Activated CD4-positive, alpha-beta T cell treated with anti-CD3 and anti-CD28 coated beads, Interleukin-2, amount 50 U/mL, for 16 hours (primary cell): ENCODE measurements around the gene PANX2.

Source experiments
- DNase-seq: peaks from one replicate; pipeline ENCODE4 v3.0.0-alpha.2; 2020

The PANX2 gene

GRCh38 chr22:50171319-50171964 lies 911 bp downstream of the PANX2 start:
- DNase-seq = no peak

DNA sequence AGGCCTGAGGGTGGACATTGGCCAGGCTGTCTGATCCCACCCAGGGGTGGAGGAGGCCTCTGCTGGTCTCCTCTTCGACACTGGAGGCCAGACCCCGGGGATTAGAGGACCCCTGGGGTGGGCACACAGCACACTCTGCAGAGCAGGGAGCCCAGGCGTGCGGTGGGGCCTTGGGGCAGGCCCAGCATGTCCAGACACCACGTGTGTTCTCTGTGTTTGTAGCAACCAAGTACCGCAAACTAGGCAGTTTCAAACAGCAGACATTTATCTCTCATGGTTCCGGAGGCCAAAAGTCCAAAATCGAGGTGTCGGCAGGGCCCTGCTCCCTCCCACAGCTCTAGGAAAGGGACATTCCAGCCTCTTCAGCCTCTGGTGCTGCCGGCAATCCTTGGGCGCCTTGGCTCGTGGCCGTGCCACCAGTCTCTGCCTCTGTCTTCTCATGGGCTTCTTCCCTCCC lies 1.5 kb downstream of the PANX2 start:
- no peak for DNase-seq

DNA sequence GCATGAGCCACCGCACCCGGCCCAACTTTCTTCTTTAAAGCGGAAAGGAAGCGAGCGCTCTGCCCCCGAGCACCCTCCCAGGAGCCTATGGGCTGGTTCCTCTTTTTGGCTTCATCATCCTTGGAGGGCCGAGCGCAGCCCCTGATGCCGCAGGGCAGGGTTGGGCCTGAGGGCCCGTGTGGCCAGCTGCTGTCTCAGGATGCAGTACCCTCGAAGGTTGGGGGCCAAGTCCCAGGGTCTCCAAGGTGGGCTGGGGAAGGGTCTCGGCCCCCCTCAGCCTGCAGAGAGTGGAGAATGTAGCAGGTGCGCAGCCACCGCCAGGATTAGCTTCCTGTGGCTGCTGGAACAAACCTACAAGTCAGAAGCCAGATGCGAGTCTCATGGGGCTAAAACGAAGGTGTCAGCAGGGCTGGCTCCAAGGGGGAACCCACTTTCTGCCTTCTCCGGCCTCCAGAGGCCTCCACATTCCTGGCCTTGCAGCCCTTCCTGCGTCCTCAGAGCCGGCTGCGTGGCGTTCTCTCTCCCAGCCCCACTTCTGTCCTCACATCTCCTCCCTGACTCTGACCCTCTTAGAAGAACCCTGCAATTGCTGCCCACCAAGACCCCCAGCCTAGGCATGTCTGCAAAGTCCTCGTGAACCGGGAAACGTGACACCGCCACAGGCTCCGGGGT lies 2.9 kb downstream of the PANX2 start:
- DNase-seq = no peak

- DNase-seq = no peak
These were observed 3.4 kb downstream of the PANX2 start for GRCh38 chr22:50173983-50174355.

DNA sequence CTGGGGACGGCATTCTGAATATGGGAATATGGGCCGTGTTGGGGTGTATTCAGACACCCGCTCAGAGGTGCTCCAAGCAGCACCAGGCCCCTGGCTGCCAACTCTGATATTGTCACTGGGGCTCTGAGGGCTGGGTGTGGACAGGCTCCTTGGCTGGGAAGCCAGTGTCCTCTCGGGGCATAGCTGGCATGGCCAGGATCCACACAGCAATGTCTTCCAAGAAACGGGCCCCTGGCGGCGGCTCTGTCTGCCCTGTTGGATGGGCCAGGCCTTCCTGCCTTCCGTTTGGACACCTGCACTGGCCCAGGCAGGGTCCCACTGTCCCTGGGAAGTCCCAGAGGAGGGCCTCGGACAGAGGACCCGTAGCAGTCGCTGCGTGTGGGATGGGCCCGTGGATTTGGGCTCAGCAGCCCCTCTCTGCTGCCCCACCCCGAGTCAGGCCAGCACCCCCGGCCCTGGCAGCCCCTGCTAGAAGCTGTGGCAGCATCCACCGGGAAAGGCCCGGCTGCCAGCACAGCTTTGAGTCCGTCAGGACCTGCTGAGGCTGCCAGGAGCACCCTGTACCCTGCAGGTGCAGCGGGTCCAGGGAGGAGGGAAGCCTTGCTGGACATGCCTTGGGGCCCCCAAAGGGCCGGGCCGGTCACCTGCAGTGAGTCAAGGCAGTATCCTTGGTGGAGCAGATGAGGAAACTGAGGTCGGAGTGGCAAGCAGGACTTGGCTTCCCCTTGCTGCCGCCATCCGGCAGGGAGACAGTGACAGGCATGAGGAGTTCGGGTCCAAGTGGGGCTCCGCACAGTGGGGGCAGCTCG lies 4.1 kb downstream of the PANX2 start:
- no peak for DNase-seq

- DNase-seq = no peak
These were observed 4.6 kb downstream of the PANX2 start for GRCh38 chr22:50175191-50175461.

DNA sequence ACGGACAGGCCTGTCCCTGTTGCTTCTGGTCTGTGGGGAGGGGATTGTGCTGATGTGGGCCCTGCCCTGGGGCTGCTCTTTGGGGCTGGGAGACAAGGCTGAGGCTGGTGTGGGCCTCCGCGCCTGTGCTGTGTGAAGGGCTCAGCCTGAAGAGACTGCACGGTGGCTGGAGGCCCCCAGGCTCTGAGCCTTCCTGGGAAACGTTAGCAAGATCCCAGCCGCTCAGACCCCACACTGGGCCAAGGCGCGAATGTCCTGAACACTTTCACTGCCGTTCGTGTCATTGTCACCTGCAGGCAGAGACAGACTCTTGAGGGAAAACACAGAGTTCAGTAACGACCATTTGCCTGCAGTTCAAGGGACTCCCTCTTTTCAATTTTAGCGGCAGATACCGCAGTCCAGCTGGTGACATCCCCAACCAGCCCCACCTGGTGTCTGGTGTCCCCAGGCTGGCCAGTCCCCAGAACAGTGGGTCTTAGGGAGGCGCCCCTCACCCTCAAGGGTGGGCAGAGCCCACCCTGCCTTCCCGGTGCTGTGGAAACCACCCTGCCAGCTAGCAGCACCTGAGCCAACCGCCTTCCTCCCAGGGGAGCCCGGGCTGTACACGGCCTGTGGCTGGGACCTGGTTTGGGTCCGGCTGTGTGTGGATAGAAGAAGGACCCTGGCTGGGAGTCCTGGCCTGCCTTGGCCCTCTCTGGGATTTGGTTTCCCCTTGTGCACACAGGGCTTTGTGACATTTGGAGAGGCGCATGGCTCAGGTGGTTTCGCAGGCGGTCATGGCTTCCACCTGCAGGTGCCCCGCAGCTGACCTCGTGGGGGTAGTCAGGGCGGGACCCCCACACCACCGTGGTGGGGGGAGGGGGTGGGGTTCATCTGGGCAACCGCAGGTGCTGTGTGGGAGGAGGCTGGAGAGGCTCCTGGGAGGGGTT lies 5.7 kb downstream of the PANX2 start:
- no peak for DNase-seq

DNA sequence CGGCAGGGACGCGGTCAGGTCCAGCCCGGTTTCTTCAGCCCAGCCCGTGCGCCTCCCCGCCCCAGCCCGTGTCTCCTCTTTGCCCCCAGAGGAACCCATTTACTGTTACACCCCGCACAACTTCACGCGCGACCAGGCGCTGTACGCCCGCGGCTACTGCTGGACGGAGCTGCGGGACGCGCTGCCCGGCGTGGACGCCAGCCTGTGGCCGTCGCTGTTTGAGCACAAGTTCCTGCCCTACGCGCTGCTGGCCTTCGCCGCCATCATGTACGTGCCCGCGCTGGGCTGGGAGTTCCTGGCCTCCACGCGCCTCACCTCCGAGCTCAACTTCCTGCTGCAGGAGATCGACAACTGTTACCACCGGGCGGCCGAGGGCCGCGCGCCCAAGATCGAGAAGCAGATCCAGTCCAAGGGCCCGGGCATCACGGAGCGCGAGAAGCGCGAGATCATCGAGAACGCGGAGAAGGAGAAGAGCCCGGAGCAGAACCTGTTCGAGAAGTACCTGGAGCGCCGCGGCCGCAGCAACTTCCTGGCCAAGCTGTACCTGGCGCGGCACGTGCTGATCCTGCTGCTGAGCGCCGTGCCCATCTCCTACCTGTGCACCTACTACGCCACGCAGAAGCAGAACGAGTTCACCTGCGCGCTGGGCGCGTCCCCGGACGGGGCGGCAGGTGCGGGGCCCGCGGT lies 6.5 kb downstream of the PANX2 start:
- no peak for DNase-seq

DNA sequence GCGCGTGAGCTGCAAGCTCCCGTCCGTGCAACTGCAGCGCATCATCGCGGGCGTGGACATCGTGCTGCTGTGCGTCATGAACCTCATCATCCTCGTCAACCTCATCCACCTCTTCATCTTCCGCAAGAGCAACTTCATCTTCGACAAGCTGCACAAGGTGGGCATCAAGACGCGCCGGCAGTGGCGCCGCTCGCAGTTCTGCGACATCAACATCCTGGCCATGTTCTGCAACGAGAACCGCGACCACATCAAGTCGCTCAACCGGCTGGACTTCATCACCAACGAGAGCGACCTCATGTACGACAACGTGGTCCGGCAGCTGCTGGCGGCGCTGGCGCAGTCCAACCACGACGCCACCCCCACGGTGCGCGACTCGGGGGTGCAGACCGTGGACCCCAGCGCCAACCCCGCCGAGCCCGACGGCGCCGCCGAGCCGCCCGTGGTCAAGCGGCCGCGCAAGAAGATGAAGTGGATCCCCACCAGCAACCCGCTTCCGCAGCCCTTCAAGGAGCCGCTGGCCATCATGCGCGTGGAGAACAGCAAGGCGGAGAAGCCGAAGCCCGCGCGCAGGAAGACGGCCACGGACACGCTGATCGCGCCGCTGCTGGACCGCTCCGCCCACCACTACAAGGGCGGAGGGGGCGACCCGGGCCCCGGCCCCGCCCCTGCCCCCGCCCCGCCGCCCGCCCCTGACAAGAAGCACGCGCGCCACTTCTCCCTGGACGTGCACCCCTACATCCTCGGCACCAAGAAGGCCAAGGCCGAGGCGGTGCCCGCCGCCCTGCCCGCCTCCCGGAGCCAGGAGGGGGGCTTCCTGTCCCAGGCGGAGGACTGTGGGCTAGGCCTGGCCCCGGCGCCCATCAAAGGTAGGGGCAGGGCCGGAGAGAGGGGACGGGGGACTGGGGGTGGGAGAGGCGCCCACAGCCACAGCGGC lies 7.3 kb downstream of the PANX2 start:
- DNase-seq = no peak

GRCh38 chr22:50178471-50178864 lies 7.9 kb downstream of the PANX2 start:
- DNase-seq = no peak

DNA sequence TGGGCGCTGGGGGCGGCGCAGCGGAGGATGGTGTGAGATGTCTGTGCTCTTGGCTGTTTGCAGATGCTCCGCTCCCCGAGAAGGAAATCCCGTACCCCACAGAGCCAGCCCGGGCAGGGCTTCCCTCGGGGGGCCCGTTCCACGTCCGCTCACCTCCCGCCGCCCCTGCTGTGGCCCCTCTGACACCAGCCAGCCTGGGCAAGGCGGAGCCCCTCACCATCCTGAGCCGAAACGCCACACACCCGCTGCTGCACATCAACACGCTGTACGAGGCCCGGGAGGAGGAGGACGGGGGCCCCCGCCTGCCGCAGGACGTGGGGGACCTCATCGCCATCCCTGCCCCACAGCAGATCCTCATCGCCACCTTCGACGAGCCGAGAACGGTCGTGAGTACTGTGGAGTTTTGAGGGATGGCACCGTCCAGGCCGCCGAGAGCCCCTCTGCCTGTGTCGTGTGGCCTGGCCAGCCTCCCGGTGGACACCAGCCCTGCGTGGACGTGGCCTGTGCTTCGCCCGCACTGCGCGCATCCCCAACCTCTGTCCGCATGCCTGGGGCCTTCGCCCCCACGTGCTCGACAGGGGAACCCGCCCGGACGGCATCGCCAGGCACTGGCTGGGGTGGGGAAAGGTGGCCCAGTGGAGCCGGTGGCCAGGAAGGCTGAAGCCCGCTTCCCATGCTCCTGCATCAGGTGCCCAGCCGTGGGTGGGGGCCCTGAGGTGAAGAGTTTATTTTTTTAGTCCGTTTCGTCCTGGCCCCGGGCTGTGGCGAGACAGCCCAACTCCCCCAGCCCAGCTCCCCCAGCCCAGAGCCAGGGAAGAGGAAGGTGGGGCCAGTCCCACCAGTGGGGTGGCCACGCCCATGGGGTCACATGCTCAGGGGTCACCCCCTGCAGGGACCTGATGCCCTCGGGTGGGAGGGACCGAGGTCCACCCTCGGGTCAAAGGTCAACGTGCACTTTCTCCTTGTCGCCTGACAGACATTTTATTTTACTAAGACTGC lies 8.6 kb downstream of the PANX2 start:
- no peak for DNase-seq

GRCh38 chr22:50179937-50180726 lies 9.6 kb downstream of the PANX2 start:
- DNase-seq = no peak

GRCh38 chr22:50180727-50181521 lies 10.4 kb downstream of the PANX2 start:
- DNase-seq = no peak

GRCh38 chr22:50182176-50183081 lies 11.9 kb downstream of the PANX2 start:
- no peak for DNase-seq

DNA sequence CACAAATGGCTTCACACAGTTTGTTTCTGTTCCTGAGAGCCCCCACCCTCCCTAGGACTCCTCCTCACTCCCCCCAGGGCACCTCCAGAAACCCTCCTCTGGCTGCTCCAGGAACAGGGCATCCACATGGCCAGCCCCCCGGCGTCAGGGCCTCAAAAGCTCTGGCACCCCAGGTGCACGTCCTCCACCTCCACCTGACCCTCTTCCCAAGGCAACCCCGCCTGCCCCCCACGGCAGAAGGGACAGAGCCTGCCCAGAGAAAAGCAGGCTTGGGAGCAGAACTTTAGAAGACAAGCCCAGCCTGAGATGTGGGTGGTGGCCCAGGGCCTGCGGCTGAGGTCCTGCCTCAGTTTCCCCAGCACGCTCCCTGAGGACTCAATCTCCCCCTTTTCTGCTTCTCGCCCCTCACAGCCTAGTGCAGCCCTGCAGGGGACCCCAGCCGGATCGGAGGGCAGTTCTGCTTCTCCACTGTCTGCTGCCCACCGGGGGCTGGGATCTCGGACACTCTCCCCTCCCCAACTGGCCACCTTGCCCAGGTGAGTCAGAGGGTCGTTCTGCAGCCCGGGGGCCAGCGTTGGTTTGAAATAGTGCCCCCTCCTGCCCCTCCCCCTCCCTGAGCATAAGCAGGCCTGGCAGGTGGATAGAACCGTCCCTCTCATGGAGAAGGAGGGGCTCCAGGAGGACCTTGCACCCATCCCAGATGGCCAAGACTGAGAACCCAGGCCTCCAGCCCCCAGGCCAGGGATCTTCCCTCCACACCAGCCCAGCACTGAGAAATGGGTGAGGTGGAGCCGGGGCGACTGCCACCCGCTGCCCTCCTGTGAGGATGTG lies 12.8 kb downstream of the PANX2 start:
- no peak for DNase-seq
